Raji (cell line): ENCODE data around the gene KIR2DL3.
"Not testable (repeated sequence)": the region's sequence is repeated elsewhere in the genome, so short reads cannot be mapped to it uniquely, and the experiment has no call there.

Source experiments
- POLR2A ChIP-seq: IDR thresholded peaks from 2 replicates; pipeline ENCODE4 v1.6.1; 2011; ENCODE audit warnings: low read depth, low read length, control low read depth; ENCODE audit not compliant: insufficient read depth

The KIR2DL3 gene

GRCh38 chr19:54731191-54731590 is 7.1 kb upstream of the KIR2DL3 start:
- TF ChIP-seq POLR2A: no peak

GRCh38 chr19:54738715-54739114 is 402 bp downstream of the KIR2DL3 start:
- TF ChIP-seq POLR2A: no peak

- no peak for TF ChIP-seq POLR2A
These were observed 1.5 kb downstream of the KIR2DL3 start for GRCh38 chr19:54739587-54740497.

GRCh38 chr19:54769646-54770045 is 31.3 kb downstream of the KIR2DL3 start, which contains the start of gene KIR2DL1:
KIR2DL1 (plus strand) TSS chr19:54769793; CDS start chr19:54769851, 58 bp downstream.
- not testable (repeated sequence) for TF ChIP-seq POLR2A

- TF ChIP-seq POLR2A: no peak
These were observed 52.4 kb downstream of the KIR2DL3 start for GRCh38 chr19:54790711-54791110.

- no peak for TF ChIP-seq POLR2A
These were observed 53.2 kb downstream of the KIR2DL3 start for GRCh38 chr19:54791476-54791875.

- TF ChIP-seq POLR2A: no peak
These were observed 54.5 kb downstream of the KIR2DL3 start for GRCh38 chr19:54792814-54793213.

- TF ChIP-seq POLR2A: no peak
These were observed 57.4 kb downstream of the KIR2DL3 start for GRCh38 chr19:54795758-54796157.
